Brain microvascular endothelial cell (primary cell): ENCODE measurements around the gene MARCHF4.
A peak's percentile ranks its signal among the peaks of the same experiment; 100 is the strongest.

Source experiments
- DNase-seq: peaks from one replicate; pipeline ENCODE4 v3.0.0-alpha.2; 2020
- H3K27ac ChIP-seq: fragments of 250-450 bp; sonication (Bioruptor Pico); 2 replicates; pipeline ENCODE4 v1.5.1; 2020; ENCODE audit warnings: mild to moderate bottlenecking, moderate library complexity
- H3K27me3 ChIP-seq: fragments of 250-450 bp; sonication (Bioruptor Pico); replicated peaks from 2 replicates; pipeline ENCODE4 v1.5.1; 2020; ENCODE audit warnings: mild to moderate bottlenecking
- H3K36me3 ChIP-seq: fragments of 250-450 bp; sonication (Bioruptor Pico); replicated peaks from 2 replicates; pipeline ENCODE4 v1.5.1; 2020; ENCODE audit warnings: mild to moderate bottlenecking
- H3K4me3 ChIP-seq: 2 replicates; pipeline ENCODE4 v1.5.1; 2011; ENCODE audit warnings: low read depth, mild to moderate bottlenecking, control low read depth, low read length, moderate library complexity
- in situ Hi-C: cut with HindIII; loops from 2 replicates; pipeline ENCODE4 v1.10.0; 2017; ENCODE audit warnings: low sequenced_read_pairs, low pct_ligation_motif_present
- TF ChIP-seq, protein P1 (sequence below): IDR thresholded peaks from 2 replicates; pipeline ENCODE4 v1.5.1; 2011; ENCODE audit warnings: low read depth, mild to moderate bottlenecking, moderate library complexity, low read length, control low read depth, inconsistent platforms; ENCODE audit errors: missing control alignments

MARCHF4 gene

DNA sequence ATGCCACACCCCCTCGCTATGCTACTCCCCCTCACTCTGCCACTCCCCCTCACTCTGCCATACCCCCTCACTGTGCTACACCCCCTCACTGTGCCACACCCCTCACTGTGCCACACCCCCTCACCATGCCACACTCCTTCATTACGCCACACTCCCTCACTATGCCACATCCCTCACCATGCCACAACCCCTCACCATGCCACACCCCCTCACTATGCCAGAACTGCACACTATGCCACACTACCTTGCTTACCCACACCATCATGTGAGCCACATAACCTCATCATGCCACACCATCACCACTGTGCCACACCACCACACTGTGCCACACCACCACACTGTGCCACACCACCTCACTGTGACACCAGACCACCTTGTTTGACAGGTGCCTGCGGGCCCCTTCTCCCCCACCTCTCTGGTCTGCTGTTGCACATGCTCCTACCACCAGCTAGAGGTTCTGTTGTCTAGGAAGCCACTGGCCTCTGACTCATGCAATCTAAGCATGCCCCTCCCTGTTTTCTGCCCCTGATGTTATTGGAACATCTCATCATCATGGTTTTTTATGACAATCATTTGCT is 22.0 kb downstream of the MARCHF4 start:
- in situ Hi-C loops = no loop called here
- H3K27ac ChIP-seq = peak overlapping the region; percentile 37
- TF ChIP-seq, protein P1, sequence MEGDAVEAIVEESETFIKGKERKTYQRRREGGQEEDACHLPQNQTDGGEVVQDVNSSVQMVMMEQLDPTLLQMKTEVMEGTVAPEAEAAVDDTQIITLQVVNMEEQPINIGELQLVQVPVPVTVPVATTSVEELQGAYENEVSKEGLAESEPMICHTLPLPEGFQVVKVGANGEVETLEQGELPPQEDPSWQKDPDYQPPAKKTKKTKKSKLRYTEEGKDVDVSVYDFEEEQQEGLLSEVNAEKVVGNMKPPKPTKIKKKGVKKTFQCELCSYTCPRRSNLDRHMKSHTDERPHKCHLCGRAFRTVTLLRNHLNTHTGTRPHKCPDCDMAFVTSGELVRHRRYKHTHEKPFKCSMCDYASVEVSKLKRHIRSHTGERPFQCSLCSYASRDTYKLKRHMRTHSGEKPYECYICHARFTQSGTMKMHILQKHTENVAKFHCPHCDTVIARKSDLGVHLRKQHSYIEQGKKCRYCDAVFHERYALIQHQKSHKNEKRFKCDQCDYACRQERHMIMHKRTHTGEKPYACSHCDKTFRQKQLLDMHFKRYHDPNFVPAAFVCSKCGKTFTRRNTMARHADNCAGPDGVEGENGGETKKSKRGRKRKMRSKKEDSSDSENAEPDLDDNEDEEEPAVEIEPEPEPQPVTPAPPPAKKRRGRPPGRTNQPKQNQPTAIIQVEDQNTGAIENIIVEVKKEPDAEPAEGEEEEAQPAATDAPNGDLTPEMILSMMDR = no peak

DNA sequence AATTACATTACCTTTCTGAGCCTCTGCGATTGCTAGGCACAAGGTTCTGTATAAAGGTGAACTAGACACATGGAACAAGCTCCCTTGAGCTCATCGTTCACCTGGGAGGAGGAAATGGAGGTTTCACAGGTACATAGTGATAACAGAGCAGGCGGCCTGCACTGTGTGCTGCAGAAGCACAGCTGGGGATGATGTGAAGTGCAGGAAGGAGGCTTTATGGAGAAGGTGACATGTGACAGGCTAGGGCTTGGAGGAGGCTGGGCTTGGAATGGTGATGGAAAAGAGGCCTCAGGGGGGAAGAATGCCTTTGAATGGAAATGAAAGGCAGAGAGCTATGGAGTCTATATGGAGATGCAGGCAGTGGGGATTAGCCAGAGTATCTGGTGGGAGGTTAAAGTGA is 22.9 kb downstream of the MARCHF4 start:
- Histone ChIP-seq H3K36me3 (no peaks in the 10 kb centered on the region), H3K27me3 (no peaks in the 10 kb centered on the region), H3K4me3 (no peak overlapping the region), H3K27ac (no peak overlapping the region)
- in situ Hi-C loops = no loop called here
- no peak for DNase-seq
- TF ChIP-seq, protein P1 = no peak

More for the DNA sequence above, 22.0 kb downstream of the MARCHF4 start:
- no peaks in the 10 kb centered on the region for H3K36me3 ChIP-seq
- H3K27me3 ChIP-seq = no peaks in the 10 kb centered on the region
- DNase-seq = peak; percentile 86
- no peak overlapping the region for H3K4me3 ChIP-seq

DNA sequence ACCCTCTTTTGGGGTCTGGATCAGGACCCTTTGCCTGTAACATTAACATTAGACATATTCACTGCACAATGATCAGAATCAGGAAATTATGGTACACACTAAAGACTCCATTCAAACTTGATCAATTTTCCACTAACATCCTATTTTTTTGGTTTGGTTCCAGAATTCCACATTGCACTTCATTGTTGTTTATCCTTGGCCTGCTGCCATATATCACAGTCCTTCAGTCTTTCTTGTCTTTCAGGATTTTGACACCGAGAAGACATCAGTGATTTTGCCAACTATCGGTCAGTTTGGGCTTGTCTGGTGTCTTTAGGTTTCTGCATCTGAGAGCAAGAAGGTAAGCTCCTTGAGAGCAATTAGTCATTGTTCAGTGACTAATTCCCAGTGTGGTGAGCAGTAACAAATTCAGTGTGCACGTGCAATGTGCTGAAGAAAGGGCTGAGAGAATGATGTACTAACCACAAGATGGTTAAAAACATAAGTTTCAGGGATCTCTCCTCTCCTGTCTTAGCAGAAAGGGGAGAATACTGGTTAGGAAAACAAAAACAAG is 23.5 kb downstream of the MARCHF4 start:
- TF ChIP-seq, protein P1 = no peak
- in situ Hi-C loops = no loop called here
- Histone ChIP-seq H3K27me3 (no peaks in the 10 kb centered on the region), H3K27ac (no peak overlapping the region), H3K4me3 (no peak overlapping the region), H3K36me3 (no peaks in the 10 kb centered on the region)
- DNase-seq = peak; percentile 49

DNA sequence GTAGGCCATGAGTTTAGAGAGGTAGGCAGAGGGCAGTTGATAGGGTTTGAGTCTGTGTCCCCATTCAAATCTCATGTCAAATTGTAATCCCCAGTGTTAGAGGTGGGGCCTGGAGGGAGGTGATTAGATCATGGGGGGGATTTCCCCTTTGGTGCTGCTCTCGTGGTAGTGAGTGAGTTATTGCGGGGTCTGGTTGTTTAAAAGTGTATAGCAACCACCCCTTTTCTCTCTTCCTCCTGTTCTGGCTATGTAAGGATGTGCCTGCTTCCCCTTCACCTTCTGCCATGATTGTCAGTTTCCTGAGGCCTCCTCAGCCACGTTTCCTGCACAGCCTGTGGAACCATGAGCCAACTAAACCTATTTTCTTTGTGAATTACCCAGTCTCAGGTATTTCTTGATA is 25.5 kb downstream of the MARCHF4 start:
- no peaks in the 10 kb centered on the region for H3K27me3 ChIP-seq
- H3K27ac ChIP-seq = no peak overlapping the region
- no peak overlapping the region for H3K4me3 ChIP-seq
- no peak for DNase-seq
- no peaks in the 10 kb centered on the region for H3K36me3 ChIP-seq
- TF ChIP-seq, protein P1 = no peak
- in situ Hi-C loops = no loop called here

DNA sequence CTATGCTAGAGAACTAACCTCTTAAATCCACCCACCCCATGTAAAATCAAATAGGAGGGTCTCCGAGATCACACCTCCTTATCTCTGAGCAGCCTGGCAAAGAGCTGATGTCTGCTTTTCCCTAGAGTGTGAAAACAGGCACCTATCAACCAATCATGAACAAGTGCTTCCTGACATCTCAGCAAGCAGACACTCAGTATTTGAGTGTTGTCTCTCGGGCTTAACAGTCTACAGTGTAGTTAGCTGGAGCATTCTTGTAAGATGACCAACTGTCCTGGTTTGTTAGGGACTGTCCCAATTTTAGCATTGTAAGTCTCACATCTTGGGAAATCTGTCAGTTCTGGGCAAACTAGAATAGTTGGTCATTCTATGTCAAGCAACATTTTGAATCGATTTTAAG is 26.4 kb downstream of the MARCHF4 start:
- Histone ChIP-seq H3K27ac (no peak overlapping the region), H3K4me3 (no peak overlapping the region), H3K36me3 (no peaks in the 10 kb centered on the region), H3K27me3 (no peaks in the 10 kb centered on the region)
- TF ChIP-seq, protein P1 = no peak
- peak; percentile 37 for DNase-seq
- in situ Hi-C loops = no loop called here

DNA sequence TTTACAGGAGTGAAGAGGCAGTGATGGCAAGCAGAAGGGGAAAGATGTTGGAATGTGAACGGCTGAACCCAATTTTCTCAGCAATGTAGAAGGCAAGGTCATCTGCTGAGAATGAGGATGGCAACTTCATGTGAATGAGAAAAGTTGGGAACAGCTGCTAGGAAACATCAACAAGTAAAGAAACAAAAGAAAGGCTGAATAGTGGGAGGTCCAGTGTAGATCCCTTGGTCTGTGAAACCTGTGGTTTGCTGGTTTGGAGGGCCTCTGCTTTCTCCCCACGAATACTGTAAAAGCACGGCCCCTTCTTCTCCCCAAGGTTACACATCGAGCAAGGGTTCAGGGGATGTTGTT is 27.4 kb downstream of the MARCHF4 start:
- no peak for DNase-seq
- no peaks in the 10 kb centered on the region for H3K36me3 ChIP-seq
- no peaks in the 10 kb centered on the region for H3K27me3 ChIP-seq
- H3K27ac ChIP-seq = no peak overlapping the region
- H3K4me3 ChIP-seq = no peak overlapping the region
- in situ Hi-C loops = no loop called here
- TF ChIP-seq, protein P1 = no peak
